NCI-H2107 treated with DMSO at 0.1 percent for 48 hours (cell line): ENCODE results near the gene ABCG4.
"Not testable (repeated sequence)": the region's sequence is repeated elsewhere in the genome, so short reads cannot be mapped to it uniquely, and the experiment has no call there.

Experiments
- DNase-seq: peaks from one replicate; lab custom pipeline; 2025; ENCODE audit not compliant: unreplicated experiment; lab: John Stamatoyannopoulos, UW

ABCG4 gene

DNA sequence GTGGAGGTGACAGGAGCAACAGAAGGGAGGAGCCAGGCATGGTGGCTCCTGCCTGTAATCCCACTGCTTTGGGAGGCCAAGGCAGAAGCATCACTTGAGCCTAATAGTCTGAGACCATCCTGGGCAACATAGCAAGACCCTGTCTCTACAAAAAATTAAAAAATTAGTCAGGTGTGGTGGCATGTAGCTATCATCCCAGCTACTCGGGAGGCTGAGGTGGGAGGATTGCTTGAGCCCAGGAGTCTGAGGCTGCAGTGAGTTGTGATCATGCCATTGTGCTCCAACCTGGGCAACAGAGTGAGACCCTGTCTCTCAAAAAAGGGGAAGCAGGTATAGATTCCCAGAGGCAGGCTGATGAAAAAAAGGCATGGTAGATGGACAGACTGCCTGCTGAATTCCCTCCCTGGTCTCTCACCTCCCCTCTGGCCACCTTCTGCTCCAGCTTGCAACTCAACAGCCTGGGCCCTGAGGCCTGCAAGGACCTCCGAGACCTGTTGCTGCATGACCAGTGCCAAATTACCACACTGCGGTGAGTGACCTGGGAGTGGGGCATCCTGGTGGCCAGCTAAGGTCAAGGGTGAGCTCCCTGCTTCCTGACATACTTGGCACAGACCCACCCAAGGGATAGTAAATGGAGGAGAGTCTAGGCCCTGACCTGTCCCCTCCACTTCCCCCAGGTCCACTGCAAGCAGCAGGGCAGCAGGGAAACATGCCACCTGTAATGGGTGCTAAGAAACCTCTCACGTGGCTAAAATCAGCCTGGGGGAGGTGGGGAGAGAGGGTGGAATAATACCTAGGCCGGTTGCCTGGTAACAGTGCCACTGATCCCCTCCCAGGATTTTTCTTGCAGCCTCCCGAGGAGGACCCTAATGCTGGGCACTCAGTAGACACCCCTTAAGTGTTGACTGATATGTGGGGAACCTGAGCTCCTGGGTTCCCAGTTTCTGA, 32.2 kb downstream of the ABCG4 start:
- DNase-seq, result no peak

DNA sequence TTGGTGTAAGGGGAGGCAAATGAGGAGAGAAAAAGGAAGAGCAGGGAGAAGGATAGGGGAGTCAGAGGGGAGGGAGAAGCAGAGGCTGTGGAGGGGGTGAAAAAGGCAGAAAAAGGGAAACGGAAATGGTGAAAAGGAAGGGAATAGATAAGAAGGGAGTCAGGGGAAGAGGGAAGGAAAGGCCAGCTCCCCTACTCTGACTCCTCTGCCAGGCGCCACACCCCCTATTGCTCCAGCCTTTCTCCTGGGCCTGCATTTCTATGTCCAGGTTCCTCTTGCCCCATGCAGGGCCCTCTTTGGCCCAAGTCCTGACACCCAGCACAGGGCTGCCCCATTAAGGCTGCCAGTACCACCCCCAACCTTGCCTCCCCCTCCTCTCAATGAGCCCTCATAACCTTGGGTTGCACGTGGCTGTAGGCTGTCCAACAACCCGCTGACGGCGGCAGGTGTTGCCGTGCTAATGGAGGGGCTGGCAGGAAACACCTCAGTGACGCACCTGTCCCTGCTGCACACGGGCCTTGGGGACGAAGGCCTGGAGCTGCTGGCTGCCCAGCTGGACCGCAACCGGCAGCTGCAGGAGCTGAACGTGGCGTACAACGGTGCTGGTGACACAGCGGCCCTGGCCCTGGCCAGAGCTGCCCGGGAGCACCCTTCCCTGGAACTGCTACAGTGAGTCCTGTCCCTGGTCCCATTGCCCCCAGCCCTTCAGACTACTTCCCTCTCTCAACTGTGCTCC, 33.0 kb downstream of the ABCG4 start:
- DNase-seq, result no peak

DNA sequence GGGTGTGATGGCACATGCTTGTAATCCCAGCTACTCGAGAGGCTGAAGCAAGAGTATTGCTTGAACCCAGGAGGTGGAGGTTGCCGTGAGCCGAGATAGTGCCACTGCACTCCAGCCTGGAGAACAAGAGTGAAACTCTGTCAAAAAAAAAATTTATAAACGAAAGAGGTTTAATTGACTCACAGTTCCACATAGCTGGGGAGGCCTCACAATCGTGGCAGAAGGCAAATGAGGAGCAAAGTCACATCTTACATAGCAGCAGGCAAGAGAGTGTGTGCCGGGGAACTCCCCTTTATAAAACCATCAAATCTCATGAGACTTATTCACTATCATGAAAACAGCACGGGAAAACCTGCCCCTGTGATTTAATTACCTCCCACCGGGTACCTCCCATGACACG, 35.5 kb downstream of the ABCG4 start:
- not testable (repeated sequence) for DNase-seq

DNA sequence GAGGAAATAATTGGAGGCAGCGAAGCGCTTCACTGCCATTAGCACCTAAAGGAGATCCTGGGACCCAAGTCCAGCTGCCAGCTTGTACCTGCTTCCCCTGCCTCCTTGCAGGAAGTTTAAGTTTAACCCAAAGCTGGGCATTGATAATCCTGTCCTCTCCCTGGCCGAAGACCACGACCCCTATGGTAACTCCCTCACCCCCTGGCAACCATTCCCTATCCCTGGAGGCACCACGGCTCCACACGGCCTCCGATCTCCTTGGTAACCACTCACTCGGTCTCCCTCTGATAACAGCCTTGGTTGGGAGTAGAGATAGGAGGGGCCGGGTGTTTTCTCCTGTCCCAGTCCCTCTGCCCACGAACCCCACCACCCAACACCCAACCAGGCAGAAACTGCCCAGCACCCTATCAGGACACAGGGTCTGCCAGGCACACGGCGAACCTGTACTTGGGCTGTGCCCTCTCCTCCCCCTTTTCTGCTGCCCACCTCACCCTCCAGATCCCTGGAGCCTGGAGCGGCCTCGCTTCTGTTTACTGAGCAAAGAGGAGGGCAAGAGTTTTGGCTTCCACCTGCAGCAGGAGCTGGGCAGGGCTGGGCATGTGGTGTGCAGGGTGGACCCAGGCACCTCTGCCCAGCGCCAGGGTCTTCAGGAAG, 37.3 kb downstream of the ABCG4 start:
- DNase-seq, result no peak

DNA sequence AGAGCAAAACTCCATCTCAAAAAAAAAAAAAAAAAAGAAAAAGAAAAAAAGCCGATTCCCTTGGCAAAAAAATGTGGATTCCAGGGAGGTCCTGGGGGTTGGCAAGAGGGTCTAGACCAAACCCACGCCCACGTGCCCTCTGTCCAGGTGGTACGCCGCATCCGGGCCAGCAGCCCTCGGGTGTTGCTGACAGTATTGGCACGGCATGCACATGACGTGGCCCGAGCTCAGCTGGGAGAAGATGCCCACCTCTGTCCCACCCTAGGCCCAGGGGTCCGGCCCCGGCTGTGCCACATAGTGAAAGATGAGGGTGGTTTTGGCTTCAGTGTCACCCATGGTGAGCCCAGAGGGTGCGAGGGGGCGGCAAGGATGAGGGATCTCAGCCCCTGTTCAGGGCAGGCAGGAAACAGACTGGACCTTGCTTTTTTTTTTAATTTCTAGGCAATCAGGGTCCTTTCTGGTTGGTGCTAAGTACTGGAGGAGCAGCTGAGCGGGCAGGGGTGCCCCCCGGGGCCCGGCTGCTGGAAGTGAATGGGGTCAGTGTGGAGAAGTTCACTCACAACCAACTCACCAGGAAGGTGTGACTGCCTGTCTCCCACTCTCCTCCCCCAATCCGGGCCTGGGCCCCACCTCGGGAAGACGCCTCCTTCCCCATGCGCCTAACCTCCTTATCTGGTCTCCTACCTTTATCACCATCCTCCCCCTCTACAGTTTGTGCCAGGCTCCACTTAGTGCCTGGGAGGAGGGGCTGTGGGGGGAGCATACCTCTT, 38.5 kb downstream of the ABCG4 start:
- no peak for DNase-seq

DNA sequence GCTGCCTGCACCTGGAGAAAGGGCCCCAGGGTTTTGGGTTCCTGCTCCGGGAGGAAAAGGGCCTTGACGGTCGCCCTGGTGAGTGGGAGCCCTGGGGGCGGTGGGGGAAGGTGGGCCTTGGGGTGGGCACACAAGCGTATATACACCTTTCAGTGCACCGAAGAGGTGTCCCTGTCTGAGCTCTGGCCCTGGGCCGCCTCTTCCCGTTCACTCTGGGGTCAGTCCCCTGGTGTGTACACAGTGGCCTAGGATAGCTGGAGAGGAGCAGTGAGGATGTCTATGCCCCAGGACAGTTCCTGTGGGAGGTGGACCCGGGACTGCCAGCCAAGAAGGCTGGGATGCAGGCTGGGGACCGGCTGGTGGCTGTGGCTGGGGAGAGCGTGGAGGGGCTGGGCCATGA, 39.2 kb downstream of the ABCG4 start:
- no peak for DNase-seq

DNA sequence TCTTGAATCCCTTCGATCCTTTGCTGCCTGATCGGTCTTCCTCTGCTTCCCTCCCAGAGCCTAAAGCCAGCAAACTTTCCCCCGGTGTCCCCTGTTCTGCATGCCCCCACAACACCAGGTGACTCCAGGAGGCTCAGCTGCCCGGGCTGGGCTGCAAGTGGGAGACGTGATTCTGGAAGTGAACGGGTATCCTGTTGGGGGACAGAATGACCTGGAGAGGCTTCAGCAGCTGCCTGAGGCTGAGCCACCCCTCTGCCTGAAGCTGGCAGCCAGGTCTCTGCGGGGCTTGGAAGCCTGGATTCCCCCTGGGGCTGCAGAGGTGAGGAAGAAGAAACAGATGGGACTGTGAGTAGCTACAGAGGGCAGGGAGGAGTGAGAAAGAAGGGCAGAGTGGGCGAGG, 40.0 kb downstream of the ABCG4 start:
- DNase-seq, result no peak

DNA sequence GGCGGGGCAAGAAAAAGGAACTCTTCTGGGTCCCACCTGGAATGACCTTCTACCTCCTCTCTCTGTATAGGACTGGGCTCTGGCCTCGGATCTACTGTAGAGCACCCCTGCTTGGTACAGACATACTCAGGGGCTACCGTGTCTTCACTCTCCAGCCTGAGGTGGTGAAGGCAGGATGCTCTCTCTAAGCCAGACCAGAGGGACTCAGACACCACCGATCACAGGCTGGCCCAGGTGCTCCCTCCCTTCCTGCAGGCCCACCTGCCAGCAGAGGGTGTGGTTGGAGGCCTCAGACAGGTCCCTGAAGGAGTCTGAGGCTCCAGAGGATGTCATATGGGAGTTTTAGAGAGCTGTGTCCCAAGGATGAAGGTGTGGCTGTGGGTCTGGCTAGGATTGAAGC, 40.5 kb downstream of the ABCG4 start:
- DNase-seq, result no peak

DNA sequence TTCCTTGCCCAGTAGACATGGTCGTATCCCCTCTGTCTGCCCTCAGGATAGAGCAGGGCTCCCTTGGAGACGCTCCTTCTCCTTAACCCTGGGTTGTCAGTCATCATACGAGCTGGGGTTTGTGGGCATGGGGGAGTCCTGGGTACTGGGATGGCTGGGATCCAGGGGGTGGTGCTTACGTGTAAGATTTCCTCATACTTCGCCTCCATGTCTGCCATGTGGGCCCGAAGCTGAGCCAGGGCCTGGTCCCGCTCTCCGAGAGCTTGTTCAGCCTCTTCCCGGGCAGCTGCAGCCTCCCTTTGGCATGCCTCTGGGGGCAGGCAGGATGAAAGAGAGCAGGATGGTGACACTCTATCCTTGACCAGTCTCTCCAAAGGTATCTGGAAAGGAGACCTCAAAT, 41.7 kb downstream of the ABCG4 start:
- no peak for DNase-seq

DNA sequence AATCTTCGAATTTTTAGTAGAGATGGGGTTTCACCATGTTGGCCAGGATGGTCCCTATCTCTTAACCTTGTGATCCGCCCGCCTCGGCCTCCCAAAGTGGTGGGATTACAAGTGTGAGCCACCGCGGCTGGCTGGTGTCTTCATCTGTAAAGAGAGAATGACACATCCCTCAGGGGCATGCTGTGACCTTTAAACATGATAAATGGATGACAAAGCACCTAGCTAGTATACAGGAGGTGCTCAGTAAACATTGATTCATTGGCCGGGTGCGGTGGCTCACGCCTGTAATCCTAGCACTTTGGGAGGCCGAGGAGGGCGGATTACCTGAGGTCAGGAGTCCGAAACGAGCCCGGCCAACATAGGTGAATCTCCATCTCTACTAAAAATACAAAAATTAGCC, 42.4 kb downstream of the ABCG4 start:
- not testable (repeated sequence) for DNase-seq

DNA sequence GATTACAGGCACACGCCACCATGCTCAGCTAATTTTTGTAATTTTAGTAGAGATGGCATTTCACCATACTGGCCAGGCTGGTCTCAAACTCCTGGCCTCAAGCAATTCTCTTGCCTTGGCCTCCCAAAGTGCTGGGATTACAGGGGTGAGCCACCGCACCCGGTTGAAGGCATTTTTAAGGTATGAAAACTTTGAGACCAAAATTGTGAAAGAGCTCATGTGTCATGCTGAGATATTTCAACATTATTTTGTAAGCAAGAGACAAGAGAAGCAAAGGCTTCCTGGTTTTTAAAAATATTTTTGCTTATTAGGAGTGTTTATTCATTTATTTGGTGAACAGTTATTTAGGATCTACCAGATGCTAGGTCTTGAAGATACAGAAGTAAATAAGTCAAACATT, 43.3 kb downstream of the ABCG4 start:
- no peak for DNase-seq

DNA sequence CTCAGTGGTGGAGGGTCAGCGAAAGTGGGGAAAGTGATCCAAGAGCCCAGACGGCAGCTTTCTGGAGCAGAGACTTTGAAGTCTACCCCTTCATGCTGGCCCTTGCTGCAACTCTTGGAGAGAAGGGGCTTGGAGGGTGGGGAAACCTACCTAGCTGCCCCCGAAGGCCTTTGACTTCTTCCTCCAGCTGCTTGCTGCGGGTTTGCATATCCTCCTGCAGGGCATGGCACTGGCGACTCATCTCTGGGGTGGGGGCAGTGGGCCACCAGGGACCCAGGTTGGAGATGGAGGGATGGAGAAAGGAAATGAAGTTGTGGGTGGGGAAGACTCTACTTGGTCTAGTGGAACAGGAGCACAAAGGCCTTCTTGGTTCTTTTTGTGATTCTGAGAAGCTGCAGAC, 44.1 kb downstream of the ABCG4 start:
- DNase-seq, result no peak

DNA sequence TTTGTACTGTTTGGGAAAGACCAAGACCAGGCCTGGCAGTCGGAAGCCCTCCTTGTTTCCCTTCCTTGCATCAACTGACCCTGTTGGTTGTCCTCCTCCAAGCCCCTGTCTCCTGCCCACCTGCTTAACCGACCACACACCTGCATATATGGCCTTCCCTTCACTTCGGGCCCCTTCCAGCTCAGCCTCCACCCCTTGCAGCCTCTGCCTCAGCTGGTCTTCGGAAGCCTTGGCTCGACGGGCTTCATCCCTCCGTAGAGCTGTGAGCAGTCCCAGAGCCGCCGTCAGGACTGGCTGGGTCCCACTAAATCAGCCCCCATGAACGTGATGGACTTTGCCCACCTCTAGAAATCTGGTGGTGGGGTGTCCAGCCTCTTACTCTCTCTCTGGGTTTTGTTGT, 44.8 kb downstream of the ABCG4 start:
- DNase-seq, result no peak

DNA sequence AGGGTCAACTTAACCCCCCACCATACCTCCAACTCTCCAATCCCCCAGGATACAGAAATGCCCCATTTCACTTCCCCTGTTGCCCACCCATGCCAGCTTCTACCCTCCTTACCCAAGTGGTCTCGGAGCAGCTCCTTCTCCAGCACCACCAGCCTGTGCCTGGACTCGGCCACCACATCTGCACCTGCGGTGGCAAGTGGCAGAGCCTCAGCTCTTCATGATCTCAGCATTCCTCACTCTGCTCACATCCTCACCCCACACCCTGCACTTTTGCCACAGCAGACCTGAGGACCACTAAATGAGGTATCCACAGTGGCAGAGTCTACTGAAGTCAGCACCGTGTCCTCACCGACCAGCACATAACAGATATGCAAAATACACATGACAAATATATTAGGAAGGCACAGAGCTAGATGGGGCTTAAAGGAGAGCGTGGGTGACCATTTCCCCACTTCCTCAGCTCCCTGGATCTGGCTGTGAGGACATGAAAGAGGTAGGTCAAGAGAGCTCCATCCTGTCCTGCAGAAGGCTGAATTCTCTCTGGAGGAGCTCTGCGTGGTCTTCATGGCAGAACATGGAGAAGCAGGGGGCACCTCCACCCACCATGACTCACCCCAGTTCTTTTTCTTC, 46.1 kb downstream of the ABCG4 start:
- no peak for DNase-seq

DNA sequence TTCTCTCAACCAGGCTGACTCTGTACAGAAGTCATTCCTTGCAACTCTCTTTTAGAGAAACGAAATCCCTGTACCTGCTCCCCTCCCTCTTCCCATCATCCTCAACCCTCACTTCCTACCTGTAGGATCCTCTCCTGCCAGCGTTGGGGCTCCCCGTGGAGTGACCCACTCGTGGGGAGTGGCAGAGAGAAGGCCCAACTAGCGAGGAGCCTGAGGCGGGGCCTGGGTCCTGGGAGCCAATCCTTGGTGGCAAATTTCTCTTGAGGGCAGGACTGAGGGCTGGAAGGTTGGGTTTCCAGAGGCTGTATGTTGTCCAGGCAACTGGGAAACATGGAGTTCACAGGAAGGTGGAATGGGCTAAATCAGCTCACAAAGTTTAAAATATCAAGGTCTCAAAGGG, 46.8 kb downstream of the ABCG4 start:
- DNase-seq, result peak; percentile 33

DNA sequence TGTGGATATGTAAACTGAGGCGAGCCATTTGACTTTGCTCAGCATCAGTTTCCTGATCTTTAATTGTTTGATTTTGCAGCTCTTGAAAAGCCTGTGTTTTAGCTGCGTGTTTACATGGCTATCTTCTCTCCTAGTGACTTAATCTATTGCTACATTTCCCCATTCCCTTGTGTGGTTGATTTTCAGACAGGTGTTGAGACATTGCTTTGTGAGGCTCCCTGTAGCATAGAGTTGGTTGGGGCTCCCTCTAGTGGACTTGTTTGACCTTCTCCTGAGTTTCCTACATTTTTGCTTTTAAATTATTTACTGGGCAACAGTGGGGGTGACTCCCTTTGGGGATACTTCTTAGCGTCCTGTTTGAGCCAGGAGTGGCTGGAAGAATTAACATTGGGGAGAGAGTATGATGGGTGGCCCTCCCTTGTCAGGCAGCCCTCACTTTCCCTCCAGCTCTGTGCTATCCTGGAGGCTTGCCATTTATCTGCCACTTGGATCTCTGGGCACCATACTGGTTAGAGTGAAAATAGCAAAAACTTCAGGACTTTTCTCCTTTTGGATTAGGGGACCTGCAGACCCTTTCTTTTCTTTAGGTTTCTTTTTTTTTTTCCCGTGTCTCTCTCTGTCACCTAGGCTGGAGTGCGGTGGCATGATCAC, 48.1 kb downstream of the ABCG4 start:
- peak; percentile 88 for DNase-seq

DNA sequence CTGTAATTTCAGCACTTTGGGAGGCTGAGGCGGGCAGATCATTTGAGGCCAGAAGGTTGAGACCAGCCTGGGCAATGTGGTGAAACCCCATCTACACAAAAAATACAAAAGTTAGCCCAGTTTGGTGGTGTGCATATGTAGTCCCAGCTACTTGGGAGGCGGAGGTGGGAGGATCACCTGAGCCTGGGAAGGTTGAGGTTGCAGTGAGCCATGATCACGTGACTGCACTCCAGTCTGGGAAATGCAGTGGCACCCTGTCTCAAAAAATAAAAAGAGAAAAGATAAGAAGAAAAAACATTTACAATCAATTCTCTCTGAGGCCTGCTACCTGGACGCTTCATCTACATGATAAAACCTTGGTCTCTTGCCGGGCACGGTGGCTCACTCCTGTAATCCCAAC, 50.1 kb downstream of the ABCG4 start:
- no peak for DNase-seq

DNA sequence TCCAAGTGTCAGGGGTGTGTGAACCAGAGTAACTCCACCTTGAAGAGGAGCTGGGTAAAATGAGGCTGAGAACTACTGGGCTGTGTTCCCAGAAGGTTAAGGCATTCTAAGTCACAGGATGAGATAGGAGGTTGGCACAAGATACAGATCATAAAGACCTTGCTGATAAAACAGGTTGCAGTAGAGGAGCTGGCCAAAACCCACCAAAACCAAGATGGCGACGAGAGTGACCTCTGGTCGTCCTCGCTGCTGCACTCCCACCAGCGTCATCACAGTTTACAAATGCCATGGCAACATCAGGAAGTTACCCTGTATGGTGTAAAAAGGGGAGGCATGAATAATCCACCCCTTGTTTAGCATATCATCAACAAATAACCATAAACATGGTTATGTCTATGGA, 52.4 kb downstream of the ABCG4 start:
- not testable (repeated sequence) for DNase-seq

DNA sequence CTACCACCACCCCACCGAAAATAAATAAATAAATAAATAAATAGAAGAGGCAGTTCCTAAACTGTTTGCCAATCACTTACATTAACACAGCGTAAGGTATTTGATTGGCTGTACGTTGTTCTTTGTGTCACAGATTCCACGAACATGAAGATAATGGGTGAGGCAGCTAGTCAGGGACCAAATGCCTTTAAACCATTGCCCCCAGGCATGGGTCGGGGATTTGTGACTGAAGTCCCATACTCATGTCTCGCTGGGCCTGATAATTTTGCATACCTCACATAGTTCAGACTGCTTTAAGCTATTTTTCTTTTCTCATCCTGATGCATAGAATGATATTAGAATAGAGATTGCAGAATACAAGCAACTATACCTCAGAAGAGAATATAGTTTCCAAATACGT, 53.7 kb downstream of the ABCG4 start:
- no peak for DNase-seq

DNA sequence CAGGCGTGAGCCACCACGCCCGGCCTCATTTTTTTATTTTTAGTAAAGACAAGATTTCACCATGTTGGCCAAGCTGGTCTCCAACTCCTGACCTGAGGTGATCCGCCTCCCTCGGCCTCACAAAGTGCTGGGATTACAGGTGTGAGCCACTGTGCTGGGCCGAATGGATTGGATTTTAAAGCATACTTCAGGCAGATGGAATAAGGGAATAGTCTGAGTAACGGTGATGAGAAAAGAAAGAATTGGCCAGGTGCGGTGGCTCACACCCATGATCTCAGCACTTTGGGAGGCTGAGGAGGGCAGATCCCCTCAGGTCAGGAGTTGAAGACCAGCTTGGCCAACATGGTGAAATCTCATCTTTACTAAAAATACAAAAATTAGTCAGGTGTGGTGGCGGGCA, 55.2 kb downstream of the ABCG4 start:
- no peak for DNase-seq
